Ascending aorta (tissue), 2 donors: ENCODE results near the gene SMIM27. TPM values are rescaled to one million over a fixed set of nuclear protein-coding genes. Genes with fewer than 3 reads are reported as not detected.
A peak's percentile ranks its signal among the peaks of the same experiment; 100 is the strongest.
"Not testable (repeated sequence)": the region's sequence is repeated elsewhere in the genome, so short reads cannot be mapped to it uniquely, and the experiment has no call there.

Experiments used
- DNase-seq, 2 donors: peaks; one replicate each; pipeline ENCODE4 v3.0.0-alpha.2; 2019; ENCODE audit warnings: low spot score in 2 of 2
- H3K27ac ChIP-seq, 2 donors: fragments of 200-600 bp; sonication (generic); one replicate each; pipeline ENCODE4 v1.5.1; 2016 to 2017; ENCODE audit warnings: mild to moderate bottlenecking in 1 of 2
- H3K27me3 ChIP-seq: fragments of 200-600 bp; sonication (generic); one replicate; pipeline ENCODE4 v1.5.1; 2017
- H3K36me3 ChIP-seq, 2 donors: fragments of 200-600 bp; sonication (generic); one replicate each; pipeline ENCODE4 v1.5.1; 2016
- H3K4me1 ChIP-seq, 2 donors: fragments of 200-600 bp; sonication (generic); one replicate each; pipeline ENCODE4 v1.5.1; 2016 to 2017; ENCODE audit warnings: mild to moderate bottlenecking in 1 of 2
- H3K4me3 ChIP-seq, 2 donors: fragments of 200-600 bp; sonication (generic); one replicate each; pipeline ENCODE4 v1.5.1; 2016 to 2017; ENCODE audit warnings: mild to moderate bottlenecking in 1 of 2
- H3K9me3 ChIP-seq, 2 donors: fragments of 200-600 bp; sonication (generic); one replicate each; pipeline ENCODE4 v1.5.1; 2016
- intact Hi-C: fragments of 100-400 bp; cut with DNase I; formaldehyde crosslinking; loops from one replicate; pipeline ENCODE4 v1.15.1; 2023
- total RNA-seq: library from RNA; depleted of rRNA; stranded (reverse); fragments of >200 nt; gene quantifications from one replicate; pipeline ENCODE4 v1.1.0, GENCODE V29; 2016
- TF ChIP-seq, protein P1 (sequence below), 3 experiments: fragments of 200-600 bp in 2 of 3; fragments of 450-650 bp in 1 of 3; sonication (generic) in 2 of 3; IDR thresholded peaks; one replicate each; pipeline ENCODE4 v1.5.1; 2016 to 2019; ENCODE audit warnings: antibody characterized with exemption in 3 of 3, mild to moderate bottlenecking in 1 of 3, moderate library complexity in 1 of 3

The SMIM27 gene
- total RNA-seq, 1 donor from 2014 or later: 0.32 TPM

DNA sequence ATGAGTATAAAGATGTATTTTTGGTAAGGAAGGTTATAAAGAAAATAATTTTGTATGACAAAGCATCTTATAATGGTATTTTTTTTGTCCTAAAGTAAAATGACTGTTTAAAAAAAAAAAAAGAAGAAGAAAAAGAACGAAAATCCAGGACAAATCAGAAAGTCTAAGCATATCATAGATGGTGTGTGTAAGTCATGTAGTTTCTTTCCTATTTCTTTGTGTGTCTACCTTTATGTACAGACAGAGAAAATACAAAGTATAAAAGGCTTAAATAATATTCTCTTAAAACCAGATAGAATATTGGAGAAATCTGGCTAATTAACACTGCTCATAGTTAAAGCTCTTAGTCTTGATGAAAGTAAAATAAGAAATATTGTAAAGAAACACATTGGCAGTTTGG, 33.9 kb upstream of the SMIM27 start:
- Histone ChIP-seq H3K9me3 (no peaks in the 10 kb centered on the region), H3K4me1 (no peaks in the 10 kb centered on the region), H3K4me3 (no peak overlapping the region), H3K27me3 (no peaks in the 10 kb centered on the region), H3K36me3 (no peaks in the 10 kb centered on the region), H3K27ac (no peak overlapping the region)
- TF ChIP-seq, protein P1, sequence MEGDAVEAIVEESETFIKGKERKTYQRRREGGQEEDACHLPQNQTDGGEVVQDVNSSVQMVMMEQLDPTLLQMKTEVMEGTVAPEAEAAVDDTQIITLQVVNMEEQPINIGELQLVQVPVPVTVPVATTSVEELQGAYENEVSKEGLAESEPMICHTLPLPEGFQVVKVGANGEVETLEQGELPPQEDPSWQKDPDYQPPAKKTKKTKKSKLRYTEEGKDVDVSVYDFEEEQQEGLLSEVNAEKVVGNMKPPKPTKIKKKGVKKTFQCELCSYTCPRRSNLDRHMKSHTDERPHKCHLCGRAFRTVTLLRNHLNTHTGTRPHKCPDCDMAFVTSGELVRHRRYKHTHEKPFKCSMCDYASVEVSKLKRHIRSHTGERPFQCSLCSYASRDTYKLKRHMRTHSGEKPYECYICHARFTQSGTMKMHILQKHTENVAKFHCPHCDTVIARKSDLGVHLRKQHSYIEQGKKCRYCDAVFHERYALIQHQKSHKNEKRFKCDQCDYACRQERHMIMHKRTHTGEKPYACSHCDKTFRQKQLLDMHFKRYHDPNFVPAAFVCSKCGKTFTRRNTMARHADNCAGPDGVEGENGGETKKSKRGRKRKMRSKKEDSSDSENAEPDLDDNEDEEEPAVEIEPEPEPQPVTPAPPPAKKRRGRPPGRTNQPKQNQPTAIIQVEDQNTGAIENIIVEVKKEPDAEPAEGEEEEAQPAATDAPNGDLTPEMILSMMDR (IDR thresholded peaks at IDR 0.05): no peak
- no peak for DNase-seq
- intact Hi-C loops: no loop called here

DNA sequence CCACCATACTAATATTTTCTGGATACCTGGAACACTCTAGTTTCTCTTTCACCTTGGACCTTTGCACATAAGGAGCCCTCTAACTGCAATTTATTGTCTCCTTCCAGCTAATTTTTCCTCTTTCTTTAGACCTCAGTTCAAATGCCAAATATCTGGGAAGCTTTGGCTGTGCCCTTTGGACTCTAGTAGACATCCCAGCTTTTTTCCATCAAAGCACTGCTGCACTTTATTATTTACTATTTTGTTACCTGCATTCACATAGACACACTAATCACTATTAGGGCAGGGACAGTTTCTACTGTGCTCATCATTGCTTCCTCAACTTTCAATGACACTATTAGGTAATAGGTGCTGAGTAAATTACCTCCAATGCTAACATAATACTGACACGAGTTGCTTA, 28.2 kb upstream of the SMIM27 start:
- no peaks in the 10 kb centered on the region for H3K9me3 ChIP-seq
- TF ChIP-seq, protein P1 (IDR thresholded peaks at IDR 0.05): no peak
- peak overlapping the region in 1 of 2 donors; percentile 78 for H3K4me3 ChIP-seq
- H3K36me3 ChIP-seq: no peaks in the 10 kb centered on the region
- DNase-seq: no peak
- intact Hi-C loops: loop anchor here (10.0 kb wide), 1 partner anchor 89 kb away; no protein-coding TSS in a partner anchor
- H3K4me1 ChIP-seq: peaks cover 7 to 17% of the 10 kb centered on the region in 2 donors
- no peak overlapping the region for H3K27ac ChIP-seq
- H3K27me3 ChIP-seq: no peaks in the 10 kb centered on the region

DNA sequence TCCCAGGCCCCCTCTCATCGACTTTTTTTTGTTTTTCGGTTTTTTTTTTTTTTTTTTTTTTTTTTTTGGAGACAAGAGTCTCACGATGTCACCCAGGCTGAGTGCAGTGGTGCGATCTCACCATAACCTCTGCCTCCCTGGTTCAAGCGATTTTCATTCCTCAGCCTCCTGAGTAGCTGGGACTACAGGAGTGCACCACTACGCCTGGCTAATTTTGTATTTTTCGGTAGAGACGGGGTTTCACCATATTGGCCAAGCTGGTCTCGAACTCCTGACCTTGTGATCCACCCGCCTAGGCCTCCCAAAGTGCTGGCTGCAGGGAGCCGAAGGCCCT, 27.6 kb upstream of the SMIM27 start:
- intact Hi-C loops: loop anchor here (10.0 kb wide), 1 partner anchor 90 kb away; no protein-coding TSS in a partner anchor
- not testable (repeated sequence) for H3K36me3 ChIP-seq, DNase-seq, H3K27me3 ChIP-seq, H3K27ac ChIP-seq, H3K9me3 ChIP-seq
- H3K4me3 ChIP-seq: peak overlapping the region; percentile 71 to 78
- peaks cover 7 to 17% of the 10 kb centered on the region in 2 donors for H3K4me1 ChIP-seq

DNA sequence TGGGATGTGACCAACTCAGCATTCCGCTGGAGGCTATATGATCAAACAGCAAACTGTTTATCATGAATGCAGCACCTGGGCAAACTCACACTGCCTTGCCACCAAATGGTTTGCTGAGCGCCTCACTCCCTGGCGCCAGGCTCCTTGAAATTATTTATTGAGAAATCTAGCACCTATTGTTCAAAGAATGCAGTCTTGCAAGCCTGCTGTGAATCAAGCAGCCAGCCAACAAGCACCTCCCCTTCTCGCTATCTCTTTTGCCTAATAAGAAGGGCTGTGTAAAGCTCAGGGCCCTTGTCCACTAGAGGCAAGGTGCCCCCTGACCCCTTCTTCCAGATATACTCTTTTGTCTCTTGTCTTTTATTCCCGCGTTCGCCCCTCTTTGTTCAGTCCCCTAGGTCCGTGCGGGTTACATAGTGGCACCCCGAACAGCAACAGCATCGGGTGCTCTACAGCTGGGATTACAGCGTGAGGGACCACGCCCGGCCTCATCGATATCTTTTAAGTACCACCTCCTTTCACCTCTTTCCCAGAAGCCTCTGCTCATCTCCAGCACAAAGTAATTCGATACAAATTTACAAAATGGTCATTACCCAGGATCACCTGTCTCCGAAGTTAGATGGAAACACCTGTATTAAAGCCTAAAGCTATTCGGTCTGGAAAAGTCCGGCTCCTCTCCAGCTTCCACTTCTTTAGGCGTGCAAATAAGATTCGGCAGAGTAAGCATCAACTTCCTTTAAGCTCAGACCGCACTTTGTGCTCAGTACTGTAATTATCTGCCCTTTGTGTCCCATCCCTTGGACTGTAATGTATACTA, 27.0 kb upstream of the SMIM27 start:
- intact Hi-C loops: loop anchor here (10.0 kb wide), 1 partner anchor 90 kb away; no protein-coding TSS in a partner anchor

DNA sequence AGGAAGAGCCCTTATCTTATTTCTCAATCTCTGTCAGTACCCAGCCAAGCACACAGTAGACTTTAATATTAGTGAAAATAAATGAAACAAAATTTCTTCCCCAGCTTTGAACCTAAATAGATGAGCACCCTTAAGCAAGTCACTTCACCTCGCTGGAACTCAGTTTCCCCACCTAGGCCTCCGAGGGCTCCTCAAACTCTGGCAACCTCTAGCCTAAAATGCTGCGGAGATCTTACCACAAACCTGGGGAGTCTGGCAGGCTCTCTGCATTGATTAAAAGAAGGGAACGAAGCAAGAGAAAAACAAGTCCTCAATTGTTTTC, 26.5 kb upstream of the SMIM27 start:
- Histone ChIP-seq H3K27ac (peak overlapping the region; percentile 78 to 79), H3K4me1 (peaks cover 7 to 17% of the 10 kb centered on the region in 2 donors), H3K9me3 (no peaks in the 10 kb centered on the region), H3K36me3 (no peaks in the 10 kb centered on the region), H3K27me3 (no peaks in the 10 kb centered on the region), H3K4me3 (peak overlapping the region; percentile 71 to 78)
- TF ChIP-seq, protein P1 (IDR thresholded peaks at IDR 0.05): no peak
- no peak for DNase-seq
- intact Hi-C loops: loop anchor here (1.0 to 10.0 kb wide), 3 partner anchors 27 to 91 kb away; partner anchors contain the start of genes NDUFB6, SMIM27 and TOPORS

More for the DNA sequence above, 27.0 kb upstream of the SMIM27 start:
- TF ChIP-seq, protein P1 (IDR thresholded peaks at IDR 0.05): no peak
- Histone ChIP-seq H3K36me3 (no peaks in the 10 kb centered on the region), H3K27me3 (no peaks in the 10 kb centered on the region), H3K4me3 (peak overlapping the region; percentile 71 to 78), H3K27ac (peak overlapping the region; percentile 78 to 79), H3K4me1 (peaks cover 7 to 17% of the 10 kb centered on the region in 2 donors), H3K9me3 (no peaks in the 10 kb centered on the region)
- DNase-seq: no peak

DNA sequence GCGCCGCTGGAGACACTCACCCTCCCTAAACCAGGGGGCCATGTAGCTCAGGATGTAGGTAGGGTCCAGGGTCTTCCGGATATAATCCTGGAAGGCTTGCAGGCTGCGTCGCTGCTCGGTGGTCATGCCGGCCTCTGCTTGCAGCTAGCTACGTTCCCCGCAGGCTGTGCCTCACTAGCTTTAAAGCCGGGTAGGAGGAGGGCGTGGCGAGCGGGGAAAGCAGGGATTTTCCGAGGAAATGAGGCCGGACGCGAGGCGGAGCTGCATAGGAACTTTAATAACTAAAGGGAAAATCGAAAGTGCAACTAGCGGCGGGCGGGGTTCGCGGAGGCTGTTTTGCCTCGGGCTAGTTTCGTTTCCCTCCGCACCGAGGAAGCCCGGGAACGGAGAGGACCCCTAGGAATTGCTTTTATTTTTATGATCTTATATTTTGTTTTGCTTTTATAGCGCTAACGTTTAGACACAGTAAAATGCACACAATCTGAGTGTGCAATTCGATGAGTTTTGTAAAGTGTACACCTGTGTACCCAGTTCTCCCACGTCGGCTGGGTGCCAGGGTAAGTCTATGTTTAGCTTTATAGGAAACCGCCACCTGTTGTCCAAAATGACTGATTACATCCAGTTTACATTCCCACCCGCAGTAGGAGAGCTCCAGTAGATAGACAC, 26.0 kb upstream of the SMIM27 start, which contains the start of gene RIGI:
TSS of gene RIGI (minus strand) at position 156 of the 666 bp plus-strand sequence. CDS start at position 126, 30 bp downstream.
- Histone ChIP-seq H3K9me3 (no peaks in the 10 kb centered on the region), H3K27me3 (no peaks in the 10 kb centered on the region), H3K36me3 (no peaks in the 10 kb centered on the region), H3K27ac (peak within 1 kb of the TSS; percentile 78 to 79), H3K4me1 (peaks cover 7 to 17% of the 10 kb centered on the region in 2 donors), H3K4me3 (peak within 1 kb of the TSS; percentile 71 to 78)
- TF ChIP-seq, protein P1 (IDR thresholded peaks at IDR 0.05): peak; percentile 16 to 35 (median 29)
- intact Hi-C loops: loop anchor here (1.0 to 10.0 kb wide), 3 partner anchors 26 to 91 kb away; partner anchors contain the start of genes NDUFB6, SMIM27 and TOPORS
- DNase-seq: peak; percentile 72 to 97
